Measurements from ENCODE around the gene SUSD1. TPM values are rescaled to one million over a fixed set of nuclear protein-coding genes. Genes with fewer than 3 reads are reported as not detected.

Gene SUSD1
- total and polyA plus RNA-seq, 2 of the 13 experiments (the other 11 are each of a cell fraction or from before 2014, with no cell fraction given) = 25.9 to 32.3 TPM

GRCh38 chr9:112112941-112113681 is 62.0 kb downstream of the SUSD1 start (continued):
- peak; percentile 41; the same call in 1 of the 2 replicates for TF ChIP-seq HNF1B (CRISPR knock-in tag; IDR thresholded peaks at IDR 0.05)
- TF ChIP-seq FOXC1 (CRISPR knock-in tag; IDR thresholded peaks at IDR 0.05; ENCODE audit: borderline replicate concordance) = peak; percentile 49; the same call in 1 of the 2 replicates
- TF ChIP-seq, protein P1, sequence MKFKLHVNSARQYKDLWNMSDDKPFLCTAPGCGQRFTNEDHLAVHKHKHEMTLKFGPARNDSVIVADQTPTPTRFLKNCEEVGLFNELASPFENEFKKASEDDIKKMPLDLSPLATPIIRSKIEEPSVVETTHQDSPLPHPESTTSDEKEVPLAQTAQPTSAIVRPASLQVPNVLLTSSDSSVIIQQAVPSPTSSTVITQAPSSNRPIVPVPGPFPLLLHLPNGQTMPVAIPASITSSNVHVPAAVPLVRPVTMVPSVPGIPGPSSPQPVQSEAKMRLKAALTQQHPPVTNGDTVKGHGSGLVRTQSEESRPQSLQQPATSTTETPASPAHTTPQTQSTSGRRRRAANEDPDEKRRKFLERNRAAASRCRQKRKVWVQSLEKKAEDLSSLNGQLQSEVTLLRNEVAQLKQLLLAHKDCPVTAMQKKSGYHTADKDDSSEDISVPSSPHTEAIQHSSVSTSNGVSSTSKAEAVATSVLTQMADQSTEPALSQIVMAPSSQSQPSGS (CRISPR knock-in tag; IDR thresholded peaks at IDR 0.05) = no peak
- TF ChIP-seq ZNF207 (IDR thresholded peaks at IDR 0.05; ENCODE audit: borderline replicate concordance) = no peak
- no peak for TF ChIP-seq ZFP1 (CRISPR knock-in tag; IDR thresholded peaks at IDR 0.05)
- TF ChIP-seq IKZF5 (CRISPR knock-in tag; IDR thresholded peaks at IDR 0.05) = peak; percentile 45; the same call in 1 of the 2 replicates
- TF ChIP-seq GATAD2A (CRISPR knock-in tag; IDR thresholded peaks at IDR 0.05) = peak; percentile 43; the same call in 1 of the 2 replicates
- 0 out of 2 replicates have a peak, but pooled peaks have one; percentile 13 for TF ChIP-seq NCOA2 (CRISPR knock-in tag; IDR thresholded peaks at IDR 0.05)
- TF ChIP-seq ZFX (CRISPR knock-in tag; IDR thresholded peaks at IDR 0.05; ENCODE audit: low read depth) = 0 out of 2 replicates have a peak, but pooled peaks have one; percentile 18
- TF ChIP-seq, protein P2, sequence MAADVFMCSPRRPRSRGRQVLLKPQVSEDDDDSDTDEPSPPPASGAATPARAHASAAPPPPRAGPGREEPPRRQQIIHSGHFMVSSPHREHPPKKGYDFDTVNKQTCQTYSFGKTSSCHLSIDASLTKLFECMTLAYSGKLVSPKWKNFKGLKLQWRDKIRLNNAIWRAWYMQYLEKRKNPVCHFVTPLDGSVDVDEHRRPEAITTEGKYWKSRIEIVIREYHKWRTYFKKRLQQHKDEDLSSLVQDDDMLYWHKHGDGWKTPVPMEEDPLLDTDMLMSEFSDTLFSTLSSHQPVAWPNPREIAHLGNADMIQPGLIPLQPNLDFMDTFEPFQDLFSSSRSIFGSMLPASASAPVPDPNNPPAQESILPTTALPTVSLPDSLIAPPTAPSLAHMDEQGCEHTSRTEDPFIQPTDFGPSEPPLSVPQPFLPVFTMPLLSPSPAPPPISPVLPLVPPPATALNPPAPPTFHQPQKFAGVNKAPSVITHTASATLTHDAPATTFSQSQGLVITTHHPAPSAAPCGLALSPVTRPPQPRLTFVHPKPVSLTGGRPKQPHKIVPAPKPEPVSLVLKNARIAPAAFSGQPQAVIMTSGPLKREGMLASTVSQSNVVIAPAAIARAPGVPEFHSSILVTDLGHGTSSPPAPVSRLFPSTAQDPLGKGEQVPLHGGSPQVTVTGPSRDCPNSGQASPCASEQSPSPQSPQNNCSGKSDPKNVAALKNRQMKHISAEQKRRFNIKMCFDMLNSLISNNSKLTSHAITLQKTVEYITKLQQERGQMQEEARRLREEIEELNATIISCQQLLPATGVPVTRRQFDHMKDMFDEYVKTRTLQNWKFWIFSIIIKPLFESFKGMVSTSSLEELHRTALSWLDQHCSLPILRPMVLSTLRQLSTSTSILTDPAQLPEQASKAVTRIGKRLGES (CRISPR knock-in tag; IDR thresholded peaks at IDR 0.05; ENCODE audit: borderline replicate concordance) = no peak
- TF ChIP-seq, protein P3, sequence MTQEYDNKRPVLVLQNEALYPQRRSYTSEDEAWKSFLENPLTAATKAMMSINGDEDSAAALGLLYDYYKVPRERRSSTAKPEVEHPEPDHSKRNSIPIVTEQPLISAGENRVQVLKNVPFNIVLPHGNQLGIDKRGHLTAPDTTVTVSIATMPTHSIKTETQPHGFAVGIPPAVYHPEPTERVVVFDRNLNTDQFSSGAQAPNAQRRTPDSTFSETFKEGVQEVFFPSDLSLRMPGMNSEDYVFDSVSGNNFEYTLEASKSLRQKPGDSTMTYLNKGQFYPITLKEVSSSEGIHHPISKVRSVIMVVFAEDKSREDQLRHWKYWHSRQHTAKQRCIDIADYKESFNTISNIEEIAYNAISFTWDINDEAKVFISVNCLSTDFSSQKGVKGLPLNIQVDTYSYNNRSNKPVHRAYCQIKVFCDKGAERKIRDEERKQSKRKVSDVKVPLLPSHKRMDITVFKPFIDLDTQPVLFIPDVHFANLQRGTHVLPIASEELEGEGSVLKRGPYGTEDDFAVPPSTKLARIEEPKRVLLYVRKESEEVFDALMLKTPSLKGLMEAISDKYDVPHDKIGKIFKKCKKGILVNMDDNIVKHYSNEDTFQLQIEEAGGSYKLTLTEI (CRISPR knock-in tag; conservative IDR thresholded peaks at IDR 0.05) = no peak
- TF ChIP-seq MIXL1 (CRISPR knock-in tag; IDR thresholded peaks at IDR 0.05) = peak; percentile 57
- TF ChIP-seq CTCF (CRISPR knock-in tag; IDR thresholded peaks at IDR 0.05) = peak; percentile 90
- 0 out of 2 replicates have a peak, but pooled peaks have one; percentile 23 for TF ChIP-seq ZBTB14 (CRISPR knock-in tag; IDR thresholded peaks at IDR 0.05)
- no peak for TF ChIP-seq EP300 (IDR thresholded peaks at IDR 0.05; ENCODE audit: low read depth in 2 of 2, low read length in 2 of 2)
- TF ChIP-seq EP300 (CRISPR knock-in tag; IDR thresholded peaks at IDR 0.05; ENCODE audit: borderline replicate concordance) = no peak

Data from HepG2 (cell line).